Mesothelial cell of epicardium (in vitro differentiated cells): ENCODE results near the gene ALOX15B. TPM values are rescaled to one million over a fixed set of nuclear protein-coding genes. Genes with fewer than 3 reads are reported as not detected.

Source experiments
- DNase-seq, 2 experiments: peaks; one replicate each; pipeline ENCODE4 v3.0.0; 2021; ENCODE audit warnings: low spot score in 2 of 2; ENCODE audit not compliant: unreplicated experiment in 2 of 2
- H3K27ac Mint-ChIP-seq: 2 replicates; pipeline ENCODE4 v1.8.0; 2021; ENCODE audit warnings: mixed read lengths
- H3K27me3 Mint-ChIP-seq: 2 replicates; pipeline ENCODE4 v1.8.0; 2021; ENCODE audit warnings: low read depth, mixed read lengths
- H3K36me3 Mint-ChIP-seq: 2 replicates; pipeline ENCODE4 v1.8.0; 2021; ENCODE audit warnings: mixed read lengths
- H3K4me1 Mint-ChIP-seq: 2 replicates; pipeline ENCODE4 v1.8.0; 2021; ENCODE audit warnings: mixed read lengths
- H3K4me3 Mint-ChIP-seq: 2 replicates; pipeline ENCODE4 v1.8.0; 2021; ENCODE audit warnings: mild to moderate bottlenecking, moderate library complexity, mixed read lengths
- H3K9me3 Mint-ChIP-seq: 2 replicates; pipeline ENCODE4 v1.8.0; 2021; ENCODE audit warnings: mixed read lengths
- CTCF ChIP-seq: fragments of 200-600 bp; sonication (generic); IDR thresholded peaks from one replicate; pipeline ENCODE4 v1.5.0; 2021; ENCODE audit warnings: antibody characterized with exemption; ENCODE audit not compliant: unreplicated experiment
- total RNA-seq: library from RNA; stranded (reverse); gene quantifications from 3 replicates; pipeline ENCODE4 v1.2.1, GENCODE V29; 2021

Gene ALOX15B
- total RNA-seq, 1 donor from 2014 or later = not detected

- DNase-seq = no peak
- peaks cover 4% of the 10 kb centered on the region for H3K9me3 Mint-ChIP-seq
- peaks cover 19% of the 10 kb centered on the region for H3K27me3 Mint-ChIP-seq
- H3K4me1 Mint-ChIP-seq = peaks cover 10% of the 10 kb centered on the region
- H3K27ac Mint-ChIP-seq = no peak overlapping the region
- TF ChIP-seq CTCF = no peak
- no peak overlapping the region for H3K4me3 Mint-ChIP-seq
- H3K36me3 Mint-ChIP-seq = no peaks in the 10 kb centered on the region
These were observed 831 bp downstream of the ALOX15B start for GRCh38 chr17:8039611-8040168.

- peaks cover 23% of the 10 kb centered on the region for H3K27me3 Mint-ChIP-seq
- H3K36me3 Mint-ChIP-seq = no peaks in the 10 kb centered on the region
- peaks cover 4% of the 10 kb centered on the region for H3K9me3 Mint-ChIP-seq
- H3K4me3 Mint-ChIP-seq = no peak overlapping the region
- peaks cover 10% of the 10 kb centered on the region for H3K4me1 Mint-ChIP-seq
- no peak for DNase-seq
- H3K27ac Mint-ChIP-seq = peak overlapping the region; percentile 90
- peak; percentile 55 for TF ChIP-seq CTCF
These were observed 2.5 kb downstream of the ALOX15B start for GRCh38 chr17:8041249-8041928.

- H3K36me3 Mint-ChIP-seq = no peaks in the 10 kb centered on the region
- no peak for TF ChIP-seq CTCF
- no peak overlapping the region for H3K27ac Mint-ChIP-seq
- H3K4me1 Mint-ChIP-seq = peaks cover 10% of the 10 kb centered on the region
- peaks cover 4% of the 10 kb centered on the region for H3K9me3 Mint-ChIP-seq
- H3K27me3 Mint-ChIP-seq = peaks cover 29% of the 10 kb centered on the region
- DNase-seq = no peak
- no peak overlapping the region for H3K4me3 Mint-ChIP-seq
These were observed 3.1 kb downstream of the ALOX15B start for GRCh38 chr17:8041979-8042378.

GRCh38 chr17:8044819-8045810, 6.3 kb downstream of the ALOX15B start:
- no peak for DNase-seq
- H3K9me3 Mint-ChIP-seq = no peaks in the 10 kb centered on the region
- no peak overlapping the region for H3K27ac Mint-ChIP-seq
- H3K36me3 Mint-ChIP-seq = no peaks in the 10 kb centered on the region
- H3K27me3 Mint-ChIP-seq = peaks cover 29% of the 10 kb centered on the region
- no peak overlapping the region for H3K4me3 Mint-ChIP-seq
- TF ChIP-seq CTCF = no peak
- peaks cover 10% of the 10 kb centered on the region for H3K4me1 Mint-ChIP-seq

GRCh38 chr17:8046306-8046928, 7.6 kb downstream of the ALOX15B start:
- Mint-ChIP-seq H3K27ac (no peak overlapping the region), H3K36me3 (no peaks in the 10 kb centered on the region), H3K4me1 (peaks cover under 1% of the 10 kb centered on the region), H3K4me3 (no peak overlapping the region), H3K9me3 (no peaks in the 10 kb centered on the region), H3K27me3 (peaks cover 37% of the 10 kb centered on the region)
- TF ChIP-seq CTCF = no peak
- DNase-seq = no peak
